Tibial nerve (tissue), 3 donors: Measurements from ENCODE around the gene PTPRCAP.

Experiments used
- POLR2A ChIP-seq, 2 donors: fragments of 450-650 bp; IDR thresholded peaks; one replicate each; pipeline ENCODE4 v1.6.1; 2017; ENCODE audit warnings: antibody characterized with exemption in 2 of 2, mild to moderate bottlenecking in 2 of 2, moderate library complexity in 2 of 2
- TF ChIP-seq, protein P1 (sequence below), 5 experiments: fragments of 200-600 bp in 3 of 5; fragments of 450-650 bp in 2 of 5; sonication (generic) in 3 of 5; IDR thresholded peaks; one replicate each; pipeline ENCODE4 v1.5.1; 2016 to 2019; ENCODE audit warnings: antibody characterized with exemption in 5 of 5, mild to moderate bottlenecking in 3 of 5, moderate library complexity in 2 of 5

DNA sequence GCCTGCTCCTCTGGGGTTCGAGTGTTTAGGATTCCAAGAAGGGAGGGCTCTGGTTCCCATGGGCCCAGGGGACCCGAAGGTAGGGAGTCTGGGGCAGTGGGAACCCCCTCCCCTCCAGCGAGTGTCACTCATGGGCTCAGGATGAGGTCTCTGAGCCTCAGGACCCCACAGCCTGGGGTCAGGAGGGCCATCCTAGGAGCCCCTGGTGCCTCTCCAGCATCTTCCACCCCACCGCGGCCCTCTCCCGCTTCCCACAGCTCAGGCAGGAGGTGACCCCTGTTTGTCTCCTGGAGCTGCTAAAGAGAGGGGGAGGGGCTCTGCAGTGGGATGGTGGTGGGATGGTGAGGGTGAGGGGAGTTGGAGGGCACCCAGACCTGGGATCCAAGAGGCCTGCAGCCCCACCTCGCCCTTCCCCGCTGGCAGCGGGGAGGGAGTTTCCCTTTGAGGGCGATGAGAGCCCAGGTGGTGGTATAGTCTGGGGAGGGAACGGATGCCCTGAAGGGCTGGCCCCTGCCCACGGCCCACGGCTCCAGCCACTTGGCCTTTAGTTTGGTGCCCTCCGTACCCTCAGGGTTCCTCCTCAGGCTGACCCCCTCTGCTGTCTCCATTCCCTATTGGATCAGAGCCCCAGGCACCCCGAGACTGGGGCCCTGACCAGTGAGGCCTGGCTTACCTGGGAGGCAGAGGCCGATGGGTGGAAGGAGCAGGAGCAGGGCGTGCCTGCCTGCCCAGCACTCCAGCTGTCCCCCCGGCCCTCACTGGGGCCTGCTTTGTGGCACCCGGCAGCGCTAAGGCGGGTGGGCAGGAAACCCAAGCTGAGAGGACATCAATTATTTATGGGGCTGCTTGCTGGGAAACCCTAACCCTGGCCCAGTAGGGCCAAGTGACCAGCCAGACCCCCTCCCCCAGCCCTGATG, 16.6 kb upstream of the PTPRCAP start:
- TF ChIP-seq POLR2A (IDR thresholded peaks at IDR 0.05), result no peak
- TF ChIP-seq, protein P1, sequence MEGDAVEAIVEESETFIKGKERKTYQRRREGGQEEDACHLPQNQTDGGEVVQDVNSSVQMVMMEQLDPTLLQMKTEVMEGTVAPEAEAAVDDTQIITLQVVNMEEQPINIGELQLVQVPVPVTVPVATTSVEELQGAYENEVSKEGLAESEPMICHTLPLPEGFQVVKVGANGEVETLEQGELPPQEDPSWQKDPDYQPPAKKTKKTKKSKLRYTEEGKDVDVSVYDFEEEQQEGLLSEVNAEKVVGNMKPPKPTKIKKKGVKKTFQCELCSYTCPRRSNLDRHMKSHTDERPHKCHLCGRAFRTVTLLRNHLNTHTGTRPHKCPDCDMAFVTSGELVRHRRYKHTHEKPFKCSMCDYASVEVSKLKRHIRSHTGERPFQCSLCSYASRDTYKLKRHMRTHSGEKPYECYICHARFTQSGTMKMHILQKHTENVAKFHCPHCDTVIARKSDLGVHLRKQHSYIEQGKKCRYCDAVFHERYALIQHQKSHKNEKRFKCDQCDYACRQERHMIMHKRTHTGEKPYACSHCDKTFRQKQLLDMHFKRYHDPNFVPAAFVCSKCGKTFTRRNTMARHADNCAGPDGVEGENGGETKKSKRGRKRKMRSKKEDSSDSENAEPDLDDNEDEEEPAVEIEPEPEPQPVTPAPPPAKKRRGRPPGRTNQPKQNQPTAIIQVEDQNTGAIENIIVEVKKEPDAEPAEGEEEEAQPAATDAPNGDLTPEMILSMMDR (IDR thresholded peaks at IDR 0.05), result no peak
